GM23248 (cell line): ENCODE results near the gene MEIS2. TPM values are rescaled to one million over a fixed set of nuclear protein-coding genes. Genes with fewer than 3 reads are reported as not detected.

Experiments
- DNase-seq: peaks from one replicate; pipeline ENCODE4 v3.0.0-alpha.2; 2015
- H2AFZ ChIP-seq: fragments of 200-600 bp; sonication (generic); 2 replicates; pipeline ENCODE4 v1.6.1; 2016; ENCODE audit warnings: antibody characterized with exemption
- H3F3A ChIP-seq: fragments of 200-600 bp; sonication (generic); 2 replicates; pipeline ENCODE4 v1.6.1; 2016; ENCODE audit warnings: mild to moderate bottlenecking, antibody characterized with exemption, mixed run types; ENCODE audit not compliant: insufficient read depth
- H3K27ac ChIP-seq: fragments of 200-600 bp; sonication (generic); 2 replicates; pipeline ENCODE4 v1.5.1; 2016; ENCODE audit warnings: mild to moderate bottlenecking
- H3K27me3 ChIP-seq: fragments of 200-600 bp; sonication (generic); replicated peaks from 2 replicates; pipeline ENCODE4 v1.6.1; 2016; ENCODE audit warnings: mild to moderate bottlenecking; ENCODE audit not compliant: insufficient read depth
- H3K36me3 ChIP-seq: fragments of 200-600 bp; sonication (generic); 2 replicates; pipeline ENCODE4 v1.6.1; 2016; ENCODE audit warnings: low read depth, mild to moderate bottlenecking
- H3K4me1 ChIP-seq: fragments of 200-600 bp; sonication (generic); 2 replicates; pipeline ENCODE4 v1.6.1; 2016; ENCODE audit warnings: mild to moderate bottlenecking; ENCODE audit not compliant: insufficient read depth
- H3K4me2 ChIP-seq: fragments of 200-600 bp; sonication (generic); one replicate; pipeline ENCODE4 v1.6.1; 2016; ENCODE audit warnings: mild to moderate bottlenecking; ENCODE audit not compliant: unreplicated experiment
- H3K4me3 ChIP-seq: fragments of 200-600 bp; sonication (generic); 2 replicates; pipeline ENCODE4 v1.5.1; 2016; ENCODE audit warnings: mild to moderate bottlenecking
- H3K79me2 ChIP-seq: fragments of 200-600 bp; sonication (generic); 2 replicates; pipeline ENCODE4 v1.6.1; 2016; ENCODE audit warnings: mild to moderate bottlenecking; ENCODE audit not compliant: insufficient read depth
- H3K9ac ChIP-seq: fragments of 200-600 bp; sonication (generic); 2 replicates; pipeline ENCODE4 v1.6.1; 2016; ENCODE audit warnings: mild to moderate bottlenecking
- H3K9me2 ChIP-seq: fragments of 200-600 bp; sonication (generic); 2 replicates; pipeline ENCODE4 v1.6.1; 2016; ENCODE audit warnings: mixed run types, mild to moderate bottlenecking, moderate library complexity; ENCODE audit not compliant: insufficient read depth
- H3K9me3 ChIP-seq: fragments of 200-600 bp; sonication (generic); one replicate; pipeline ENCODE4 v1.6.1; 2017; ENCODE audit warnings: low read depth
- H4K20me1 ChIP-seq: fragments of 200-600 bp; sonication (generic); 2 replicates; pipeline ENCODE4 v1.6.0; 2016; ENCODE audit not compliant: insufficient read depth
- EZH2 ChIP-seq: fragments of 200-600 bp; sonication (generic); IDR thresholded peaks from 2 replicates; pipeline ENCODE4 v1.6.1; 2018; ENCODE audit warnings: antibody characterized with exemption, mild to moderate bottlenecking; ENCODE audit not compliant: insufficient read depth, poor library complexity, severe bottlenecking
- EZH2phosphoT487 ChIP-seq: fragments of 200-600 bp; sonication (generic); IDR thresholded peaks from 2 replicates; pipeline ENCODE4 v1.6.1; 2018; ENCODE audit warnings: antibody characterized with exemption, moderate library complexity, mild to moderate bottlenecking, low read depth; ENCODE audit not compliant: insufficient read depth
- WGBS, 2 experiments: methylation state at CpG; one replicate each; pipeline ENCODE4 v1.1.6; 2015 to 2017; ENCODE audit warnings: low lambda C conversion rate in 2 of 2, low coverage in 1 of 2; ENCODE audit errors: missing lambda C conversion rate in 2 of 2; 5-methylcytosine and 5-hydroxymethylcytosine counted together
- in situ Hi-C: fragments of 300-500 bp; cut with MboI; formaldehyde crosslinking; loops from 2 replicates; pipeline ENCODE4 v1.15.0; 2020
- polyA plus RNA-seq: library from polyadenylated mRNA; unstranded; fragments of >200 nt; fragmentation: Nextera tagmentation; extraction: Ambion mirVana; gene quantifications from 2 replicates; pipeline ENCODE4 v1.2.1, GENCODE V29; 2016
- total RNA-seq: library from RNA; depleted of rRNA; stranded (reverse); fragments of >200 nt; shearing (Covaris generic); gene quantifications from 2 replicates; pipeline ENCODE4 v1.2.3, GENCODE V29; 2014

Gene MEIS2
- total and polyA plus RNA-seq, 2 experiments from 2014 or later, result 23.7 to 24.1 TPM

DNA sequence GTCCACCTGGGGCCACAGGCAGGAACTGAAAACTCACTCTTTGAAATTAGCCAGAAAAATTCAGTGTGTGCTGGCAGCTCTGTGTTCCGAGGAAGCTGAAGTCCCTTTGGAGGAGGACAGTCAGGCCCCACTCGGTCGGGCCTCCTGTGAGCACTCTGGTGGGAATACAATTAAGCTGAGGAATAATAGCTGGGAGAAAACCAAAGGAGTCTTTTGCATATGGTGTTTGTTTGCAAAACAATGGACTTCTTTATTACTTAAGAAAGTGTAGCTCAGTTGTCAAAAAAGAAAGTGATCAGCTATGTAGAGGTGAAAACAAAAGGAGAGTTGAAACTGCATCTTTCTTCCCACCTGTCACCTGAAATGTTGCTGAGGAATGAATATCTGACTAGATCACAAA, 202.5 kb downstream of the MEIS2 start:
- peaks cover 4% of the 10 kb centered on the region; the same call in 1 of the 2 replicates for H3F3A ChIP-seq
- TF ChIP-seq EZH2 (no peak), EZH2phosphoT487 (no peak)
- no peak overlapping the region for H2AFZ ChIP-seq
- DNase-seq, result no peak
- H3K4me3 ChIP-seq, result no peak overlapping the region
- H3K4me1 ChIP-seq, result peaks cover 22% of the 10 kb centered on the region
- WGBS, 2 experiments, result 84 to 92% methylated on average over 3 of the region's 3 CpGs
- H3K9ac ChIP-seq, result no peak overlapping the region
- H3K27ac ChIP-seq, result no peak overlapping the region
- H3K27me3 ChIP-seq, result no peaks in the 10 kb centered on the region
- no peaks in the 10 kb centered on the region for H3K9me3 ChIP-seq
- peaks cover 28% of the 10 kb centered on the region for H3K36me3 ChIP-seq
- H4K20me1 ChIP-seq, result no peaks in the 10 kb centered on the region
- H3K9me2 ChIP-seq, result no peaks in the 10 kb centered on the region
- in situ Hi-C loops, result loop anchor here (25.0 kb wide), 1 partner anchor 214 kb away; the partner anchor contains the start of gene MEIS2
- H3K79me2 ChIP-seq, result peaks cover 32% of the 10 kb centered on the region
- H3K4me2 ChIP-seq, result no peak overlapping the region

DNA sequence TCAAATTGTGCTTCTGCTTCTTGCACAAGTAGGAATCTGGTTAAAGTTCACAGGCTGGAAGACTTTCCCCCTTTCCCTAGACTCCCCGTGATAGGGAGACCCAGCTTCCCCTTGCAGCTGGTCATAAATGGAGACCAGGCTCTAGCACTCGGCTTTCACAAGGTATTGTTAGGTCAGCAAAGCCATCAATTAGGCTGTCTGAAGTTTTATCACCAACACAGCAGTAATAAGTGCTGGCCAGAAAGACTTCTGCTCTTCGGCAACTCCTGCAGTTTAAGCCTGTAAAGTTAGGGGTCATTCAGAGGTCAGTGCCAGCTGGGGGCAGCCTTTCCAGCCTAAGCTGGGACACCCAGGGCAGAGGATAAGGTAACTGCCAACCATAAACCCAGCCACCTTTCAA, 203.4 kb downstream of the MEIS2 start:
- Histone ChIP-seq H3K79me2 (peaks cover 25% of the 10 kb centered on the region), H3K4me1 (peaks cover 22% of the 10 kb centered on the region), H3K27ac (no peak overlapping the region), H3K9ac (no peak overlapping the region), H3F3A (peaks cover 4% of the 10 kb centered on the region; the same call in 1 of the 2 replicates), H3K36me3 (peaks cover 37% of the 10 kb centered on the region), H3K4me2 (no peak overlapping the region), H3K27me3 (no peaks in the 10 kb centered on the region), H3K9me3 (no peaks in the 10 kb centered on the region), H4K20me1 (no peaks in the 10 kb centered on the region), H3K9me2 (no peaks in the 10 kb centered on the region), H3K4me3 (no peak overlapping the region), H2AFZ (no peak overlapping the region)
- TF ChIP-seq EZH2 (no peak), EZH2phosphoT487 (no peak)
- WGBS, 2 experiments, result 78 to 82% methylated on average over 3 of the region's 3 CpGs
- no peak for DNase-seq
- in situ Hi-C loops, result loop anchor here (25.0 kb wide), 1 partner anchor 215 kb away; the partner anchor contains the start of gene MEIS2

DNA sequence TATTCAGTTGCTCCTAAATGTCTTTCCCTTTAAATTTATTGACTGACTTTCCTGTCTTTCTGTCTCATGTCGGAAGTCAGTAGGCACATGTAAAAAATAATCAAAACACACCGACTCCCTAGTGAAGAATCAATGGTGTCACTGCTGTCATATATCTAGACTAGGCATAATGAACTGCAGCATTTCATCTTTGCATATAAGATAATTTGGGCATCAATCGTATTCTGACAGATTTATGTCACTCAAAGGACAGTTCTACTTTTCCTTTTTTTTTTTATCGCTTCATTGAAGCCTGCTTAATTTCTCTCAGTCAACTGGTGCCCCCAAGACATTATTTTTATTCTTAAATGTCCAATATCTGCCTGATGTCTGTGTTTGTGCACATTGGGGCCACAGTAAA, 206.3 kb downstream of the MEIS2 start:
- H3K9ac ChIP-seq, result no peak overlapping the region
- H3K4me3 ChIP-seq, result no peak overlapping the region
- peaks cover 24% of the 10 kb centered on the region for H3F3A ChIP-seq
- no peaks in the 10 kb centered on the region for H3K27me3 ChIP-seq
- peaks cover 8% of the 10 kb centered on the region; the same call in 1 of the 2 replicates for H3K79me2 ChIP-seq
- peaks cover 3% of the 10 kb centered on the region; the same call in 1 of the 2 replicates for H3K4me1 ChIP-seq
- no peak overlapping the region for H3K4me2 ChIP-seq
- peaks cover 61% of the 10 kb centered on the region for H3K36me3 ChIP-seq
- in situ Hi-C loops, result loop anchor here (25.0 kb wide), 1 partner anchor 218 kb away; the partner anchor contains the start of gene MEIS2
- H3K9me2 ChIP-seq, result no peaks in the 10 kb centered on the region
- TF ChIP-seq EZH2 (no peak), EZH2phosphoT487 (no peak)
- H3K9me3 ChIP-seq, result no peaks in the 10 kb centered on the region
- H2AFZ ChIP-seq, result no peak overlapping the region
- H3K27ac ChIP-seq, result no peak overlapping the region
- 98 to 99% methylated on average over 4 of the region's 4 CpGs for WGBS, 2 experiments
- H4K20me1 ChIP-seq, result no peaks in the 10 kb centered on the region
- no peak for DNase-seq

- H3K4me3 ChIP-seq, result no peak overlapping the region
- H3K9me2 ChIP-seq, result no peaks in the 10 kb centered on the region
- H3K27me3 ChIP-seq, result no peaks in the 10 kb centered on the region
- peaks cover 61% of the 10 kb centered on the region for H3K36me3 ChIP-seq
- TF ChIP-seq EZH2phosphoT487 (no peak), EZH2 (no peak)
- H3K9ac ChIP-seq, result no peak overlapping the region
- H3K9me3 ChIP-seq, result no peaks in the 10 kb centered on the region
- no peak overlapping the region for H3K4me2 ChIP-seq
- 94 to 97% methylated on average over 1 of the region's 1 CpG for WGBS, 2 experiments
- H3K4me1 ChIP-seq, result no peaks in the 10 kb centered on the region
- no peak for DNase-seq
- no peak overlapping the region for H2AFZ ChIP-seq
- no peak overlapping the region for H3K27ac ChIP-seq
- in situ Hi-C loops, result loop anchor here (25.0 kb wide), 1 partner anchor 219 kb away; the partner anchor contains the start of gene MEIS2
- no peaks in the 10 kb centered on the region for H4K20me1 ChIP-seq
- peaks cover 24% of the 10 kb centered on the region for H3F3A ChIP-seq
- H3K79me2 ChIP-seq, result peaks cover under 1% of the 10 kb centered on the region; the same call in 1 of the 2 replicates
These were observed 207.1 kb downstream of the MEIS2 start for GRCh38 chr15:36893276-36893675.
